Activated CD8-positive, alpha-beta memory T cell treated with anti-CD3 and anti-CD28 coated beads, Interleukin-2, amount 50 U/mL, for 24 hours (primary cell): ENCODE measurements around the gene TNK2.
"Not testable (repeated sequence)": the region's sequence is repeated elsewhere in the genome, so short reads cannot be mapped to it uniquely, and the experiment has no call there.

Experiments
- DNase-seq: peaks from one replicate; pipeline ENCODE4 v3.0.0-alpha.2; 2020; ENCODE audit errors: extremely low read depth

The TNK2 gene

GRCh38 chr3:195907934-195908693 lies at the start of gene TNK2:
Gene TNK2, minus strand, starts transcription at chr3:195908551. Its CDS starts 19,963 bp downstream, at chr3:195888588.
- no peak for DNase-seq

- no peak for DNase-seq
Observed at GRCh38 chr3:195956577-195956976, 48.2 kb upstream of the TNK2 start.

- DNase-seq = not testable (repeated sequence)
Observed at GRCh38 chr3:195955416-195955841, 47.1 kb upstream of the TNK2 start.

GRCh38 chr3:195954752-195955119 lies 46.4 kb upstream of the TNK2 start:
- not testable (repeated sequence) for DNase-seq

- DNase-seq = peak; percentile 36
Observed at GRCh38 chr3:195954052-195954751, 45.9 kb upstream of the TNK2 start.

- not testable (repeated sequence) for DNase-seq
Observed at GRCh38 chr3:195952590-195952989, 44.2 kb upstream of the TNK2 start.

GRCh38 chr3:195951443-195952177 lies 43.3 kb upstream of the TNK2 start:
- not testable (repeated sequence) for DNase-seq

- DNase-seq = not testable (repeated sequence)
Observed at GRCh38 chr3:195950731-195951130, 42.4 kb upstream of the TNK2 start.

- not testable (repeated sequence) for DNase-seq
Observed at GRCh38 chr3:195950164-195950563, 41.8 kb upstream of the TNK2 start.

- DNase-seq = not testable (repeated sequence)
Observed at GRCh38 chr3:195946910-195947699, 38.8 kb upstream of the TNK2 start.

GRCh38 chr3:195941265-195941815 lies 33.0 kb upstream of the TNK2 start:
- DNase-seq = not testable (repeated sequence)

GRCh38 chr3:195940806-195941205 lies 32.5 kb upstream of the TNK2 start:
- DNase-seq = not testable (repeated sequence)

GRCh38 chr3:195939526-195940470 lies 31.4 kb upstream of the TNK2 start:
- not testable (repeated sequence) for DNase-seq

- DNase-seq = not testable (repeated sequence)
Observed at GRCh38 chr3:195933044-195933430, 24.7 kb upstream of the TNK2 start.

GRCh38 chr3:195932418-195933043 lies 24.2 kb upstream of the TNK2 start:
- DNase-seq = no peak

GRCh38 chr3:195931582-195932273 lies 23.4 kb upstream of the TNK2 start:
- DNase-seq = no peak

- DNase-seq = no peak
Observed at GRCh38 chr3:195929452-195929851, 21.1 kb upstream of the TNK2 start.

GRCh38 chr3:195921334-195921791 lies 13.0 kb upstream of the TNK2 start:
- no peak for DNase-seq

- DNase-seq = no peak
Observed at GRCh38 chr3:195918176-195918575, 9.8 kb upstream of the TNK2 start.
